ENCODE data around the gene MED13L. TPM values are rescaled to one million over a fixed set of nuclear protein-coding genes. Genes with fewer than 3 reads are reported as not detected.

The MED13L gene
- polyA plus RNA-seq, 1 of the 3 experiments (the other 2 are of a cell fraction) = 17.1 TPM

DNA sequence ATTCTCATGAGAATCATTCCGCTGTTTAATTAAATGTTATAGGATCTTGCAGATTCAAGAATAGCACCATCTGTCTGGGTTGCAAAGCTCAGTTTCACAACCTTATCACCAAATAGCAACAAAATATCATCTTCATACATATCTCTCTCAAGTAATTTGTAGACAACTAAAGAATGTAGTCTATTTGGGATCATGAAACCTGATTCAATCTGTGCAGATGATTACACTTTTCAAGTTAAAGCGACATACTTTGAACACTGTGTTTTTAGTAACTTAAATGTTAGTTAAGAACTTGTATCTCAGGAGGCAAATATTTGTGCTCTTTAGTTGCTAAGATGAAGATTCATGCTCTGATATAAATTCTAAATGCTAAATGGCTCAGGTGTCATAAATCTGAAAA lies 14.8 kb downstream of the MED13L start:
- no peak for DNase-seq
- peaks cover 100% of the 10 kb centered on the region for H4K20me1 ChIP-seq (ENCODE audit: insufficient read depth)
- POLR2A ChIA-PET = no interaction called here
- H3K4me3 ChIP-seq (ENCODE audit: low read depth in 2 of 2, low read length in 1 of 2) = no peak overlapping the region
- CTCF ChIA-PET = interaction anchor here (0.6 to 1.4 kb wide), 4 partner anchors 14 to 91 kb away, joined by 3 to 5 read pairs (median 3); no protein-coding TSS in a partner anchor
- no peak overlapping the region for H3K4me2 ChIP-seq
- H3K27ac ChIP-seq (ENCODE audit: low read depth in 2 of 2, low read length in 1 of 2) = no peak overlapping the region
- TF ChIP-seq, protein P1, sequence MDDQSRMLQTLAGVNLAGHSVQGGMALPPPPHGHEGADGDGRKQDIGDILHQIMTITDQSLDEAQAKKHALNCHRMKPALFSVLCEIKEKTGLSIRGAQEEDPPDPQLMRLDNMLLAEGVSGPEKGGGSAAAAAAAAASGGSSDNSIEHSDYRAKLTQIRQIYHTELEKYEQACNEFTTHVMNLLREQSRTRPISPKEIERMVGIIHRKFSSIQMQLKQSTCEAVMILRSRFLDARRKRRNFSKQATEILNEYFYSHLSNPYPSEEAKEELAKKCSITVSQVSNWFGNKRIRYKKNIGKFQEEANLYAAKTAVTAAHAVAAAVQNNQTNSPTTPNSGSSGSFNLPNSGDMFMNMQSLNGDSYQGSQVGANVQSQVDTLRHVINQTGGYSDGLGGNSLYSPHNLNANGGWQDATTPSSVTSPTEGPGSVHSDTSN (IDR thresholded peaks at IDR 0.05) = no peak
- TF ChIP-seq SIN3A (IDR thresholded peaks at IDR 0.05; ENCODE audit: borderline replicate concordance, low read depth, low read length) = no peak
- no peak for TF ChIP-seq REST (IDR thresholded peaks at IDR 0.05; ENCODE audit: low read depth, low read length)
- no peak for TF ChIP-seq YY1 (IDR thresholded peaks at IDR 0.05; ENCODE audit: low read depth)
- TF ChIP-seq RFX5 (IDR thresholded peaks at IDR 0.05; ENCODE audit: low read length) = no peak
- no peak for TF ChIP-seq GATA2 (CRISPR knock-in tag; IDR thresholded peaks at IDR 0.05)
- TF ChIP-seq CHD2 (IDR thresholded peaks at IDR 0.05; ENCODE audit: low read length, partially characterized antibody) = no peak
- TF ChIP-seq FOSL2 (IDR thresholded peaks at IDR 0.05; ENCODE audit: borderline replicate concordance, low read depth) = no peak
- TF ChIP-seq ELF1 (IDR thresholded peaks at IDR 0.05) = no peak
- TF ChIP-seq RCOR1 (IDR thresholded peaks at IDR 0.05; ENCODE audit: low read length) = no peak
- TF ChIP-seq, protein P2, sequence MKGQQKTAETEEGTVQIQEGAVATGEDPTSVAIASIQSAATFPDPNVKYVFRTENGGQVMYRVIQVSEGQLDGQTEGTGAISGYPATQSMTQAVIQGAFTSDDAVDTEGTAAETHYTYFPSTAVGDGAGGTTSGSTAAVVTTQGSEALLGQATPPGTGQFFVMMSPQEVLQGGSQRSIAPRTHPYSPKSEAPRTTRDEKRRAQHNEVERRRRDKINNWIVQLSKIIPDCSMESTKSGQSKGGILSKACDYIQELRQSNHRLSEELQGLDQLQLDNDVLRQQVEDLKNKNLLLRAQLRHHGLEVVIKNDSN (IDR thresholded peaks at IDR 0.05; ENCODE audit: borderline replicate concordance, low read depth) = no peak
- TF ChIP-seq EP300 (IDR thresholded peaks at IDR 0.05; ENCODE audit: borderline replicate concordance in 1 of 2, low read depth in 1 of 2, low read length in 1 of 2) = no peak
- no peak for TF ChIP-seq MEF2A (IDR thresholded peaks at IDR 0.05; ENCODE audit: borderline replicate concordance, low read depth)
- no peak for TF ChIP-seq TCF12 (IDR thresholded peaks at IDR 0.05)
- TF ChIP-seq SMC3 (IDR thresholded peaks at IDR 0.05; ENCODE audit: low read depth, low read length) = no peak
- peaks cover 2% of the 10 kb centered on the region for H3F3A ChIP-seq (replicated peaks; ENCODE audit: insufficient read depth)
- no peaks in the 10 kb centered on the region for H3K9me2 ChIP-seq
- 95% methylated on average over 2 of the region's 2 CpGs for WGBS (ENCODE audit: low lambda C conversion rate)
- peaks cover 100% of the 10 kb centered on the region for H3K79me2 ChIP-seq (ENCODE audit: insufficient read depth)
- no peak overlapping the region for H2AFZ ChIP-seq (ENCODE audit: low read depth)
- no peaks in the 10 kb centered on the region for H3K36me3 ChIP-seq (replicated peaks in 1 of 2; ENCODE audit: control insufficient read depth in 1 of 2, insufficient read depth in 2 of 2, low read length in 1 of 2)
- no peaks in the 10 kb centered on the region for H3K9me3 ChIP-seq
- H3K9ac ChIP-seq = no peak overlapping the region
- no peaks in the 10 kb centered on the region for H3K27me3 ChIP-seq (ENCODE audit: insufficient read depth)
- H3K4me1 ChIP-seq (ENCODE audit: control insufficient read depth in 1 of 2, insufficient read depth in 2 of 2, low read depth in 1 of 2, low read length in 1 of 2) = peaks cover 18 to 65% of the 10 kb centered on the region in 2 experiments

Data from SK-N-SH (cell line).